ENCODE measurements around the gene GPR3. TPM values are rescaled to one million over a fixed set of nuclear protein-coding genes. Genes with fewer than 3 reads are reported as not detected.

The GPR3 gene
- total RNA-seq, 1 donor from 2014 or later = 0.86 TPM

DNA sequence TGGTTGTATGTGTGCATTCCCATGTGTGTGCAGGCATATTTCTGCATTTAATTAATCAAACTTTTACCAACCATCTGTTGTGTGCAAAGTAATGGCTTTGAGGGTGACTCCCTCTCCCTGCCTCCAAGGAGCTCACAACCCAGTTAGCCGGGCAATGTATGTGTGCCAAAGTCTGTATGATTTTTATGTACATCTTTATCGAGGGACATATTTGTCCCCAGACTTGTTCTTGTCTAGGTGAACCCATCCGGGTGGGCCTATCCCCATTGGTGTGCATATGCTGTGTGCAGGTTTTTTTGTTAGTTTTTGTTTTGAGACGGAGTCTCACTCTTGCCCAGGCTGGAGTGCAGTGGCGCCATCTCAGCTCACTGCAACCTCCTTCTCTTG lies 48.8 kb upstream of the GPR3 start:
- no peaks in the 10 kb centered on the region for H3K9me3 ChIP-seq (ENCODE audit: insufficient read depth, low read depth, low read length)
- no peak overlapping the region for H3K4me2 ChIP-seq (ENCODE audit: low read length)
- no peaks in the 10 kb centered on the region for H3K36me3 ChIP-seq (ENCODE audit: insufficient read depth, low read length)
- peaks cover 16% of the 10 kb centered on the region for H3K4me1 ChIP-seq (ENCODE audit: insufficient read depth, low read length)
- no peak for DNase-seq (ENCODE audit: low read depth)
- peaks cover 5% of the 10 kb centered on the region for H3K27me3 Mint-ChIP-seq (ENCODE audit: low read depth, unreplicated experiment)
- no peak for FAIRE-seq
- H3K27ac ChIP-seq (ENCODE audit: low read depth, low read length) = no peak overlapping the region
- no peak for TF ChIP-seq EZH2 (IDR thresholded peaks at IDR 0.05; ENCODE audit: insufficient read depth, low read length)
- TF ChIP-seq, protein P1, sequence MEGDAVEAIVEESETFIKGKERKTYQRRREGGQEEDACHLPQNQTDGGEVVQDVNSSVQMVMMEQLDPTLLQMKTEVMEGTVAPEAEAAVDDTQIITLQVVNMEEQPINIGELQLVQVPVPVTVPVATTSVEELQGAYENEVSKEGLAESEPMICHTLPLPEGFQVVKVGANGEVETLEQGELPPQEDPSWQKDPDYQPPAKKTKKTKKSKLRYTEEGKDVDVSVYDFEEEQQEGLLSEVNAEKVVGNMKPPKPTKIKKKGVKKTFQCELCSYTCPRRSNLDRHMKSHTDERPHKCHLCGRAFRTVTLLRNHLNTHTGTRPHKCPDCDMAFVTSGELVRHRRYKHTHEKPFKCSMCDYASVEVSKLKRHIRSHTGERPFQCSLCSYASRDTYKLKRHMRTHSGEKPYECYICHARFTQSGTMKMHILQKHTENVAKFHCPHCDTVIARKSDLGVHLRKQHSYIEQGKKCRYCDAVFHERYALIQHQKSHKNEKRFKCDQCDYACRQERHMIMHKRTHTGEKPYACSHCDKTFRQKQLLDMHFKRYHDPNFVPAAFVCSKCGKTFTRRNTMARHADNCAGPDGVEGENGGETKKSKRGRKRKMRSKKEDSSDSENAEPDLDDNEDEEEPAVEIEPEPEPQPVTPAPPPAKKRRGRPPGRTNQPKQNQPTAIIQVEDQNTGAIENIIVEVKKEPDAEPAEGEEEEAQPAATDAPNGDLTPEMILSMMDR (IDR thresholded peaks at IDR 0.05; ENCODE audit: insufficient read depth, low read depth, low read length) = no peak
- H2AFZ ChIP-seq (ENCODE audit: low read depth, low read length) = no peak overlapping the region
- no peak overlapping the region for H3K9ac ChIP-seq (ENCODE audit: low read length)
- no peaks in the 10 kb centered on the region for H4K20me1 ChIP-seq (ENCODE audit: insufficient read depth, low read length)
- no peak overlapping the region for H3K27ac Mint-ChIP-seq (ENCODE audit: unreplicated experiment)
- H3K4me3 ChIP-seq (ENCODE audit: insufficient read depth, low read depth, low read length) = no peak overlapping the region
- H3K9me3 Mint-ChIP-seq (ENCODE audit: unreplicated experiment) = no peaks in the 10 kb centered on the region
- H3K27me3 ChIP-seq (ENCODE audit: insufficient read depth, low read length) = no peaks in the 10 kb centered on the region
- peak overlapping the region; percentile 57 for H3K4me3 Mint-ChIP-seq (ENCODE audit: unreplicated experiment)
- peaks cover 6% of the 10 kb centered on the region for H3K36me3 Mint-ChIP-seq (ENCODE audit: low read depth, unreplicated experiment)
- H3K4me1 Mint-ChIP-seq (ENCODE audit: low read depth, unreplicated experiment) = peaks cover 35% of the 10 kb centered on the region
- H3K79me2 ChIP-seq (ENCODE audit: insufficient read depth, low read length) = no peaks in the 10 kb centered on the region

DNA sequence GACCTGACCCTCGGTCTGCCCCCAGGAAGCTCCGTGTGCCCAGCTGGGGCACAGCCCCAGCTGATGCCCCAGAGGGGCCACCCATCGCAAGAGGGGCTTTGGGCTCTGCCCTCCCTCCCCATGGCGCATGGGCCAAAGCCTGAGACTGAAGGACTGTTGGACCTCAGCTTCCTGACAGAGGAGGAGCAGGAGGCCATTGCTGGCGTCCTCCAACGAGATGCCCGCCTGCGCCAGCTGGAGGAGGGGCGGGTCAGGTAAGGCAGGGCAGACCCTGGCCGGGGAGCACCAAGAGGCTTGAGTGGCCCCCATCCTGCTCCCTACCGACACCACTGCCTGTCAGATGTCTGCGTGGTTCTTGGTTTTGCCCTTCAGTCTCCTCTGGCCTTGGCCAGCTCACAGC lies 47.1 kb upstream of the GPR3 start:
- peaks cover 5% of the 10 kb centered on the region for H3K27me3 Mint-ChIP-seq (ENCODE audit: low read depth, unreplicated experiment)
- no peak overlapping the region for H3K4me3 Mint-ChIP-seq (ENCODE audit: unreplicated experiment)
- no peaks in the 10 kb centered on the region for H3K79me2 ChIP-seq (ENCODE audit: insufficient read depth, low read length)

GRCh38 chr1:27346357-27346756 lies 46.1 kb upstream of the GPR3 start:
- no peaks in the 10 kb centered on the region for H3K36me3 ChIP-seq (ENCODE audit: insufficient read depth, low read length)
- TF ChIP-seq EZH2 (IDR thresholded peaks at IDR 0.05; ENCODE audit: insufficient read depth, low read length) = no peak
- TF ChIP-seq, protein P1 (IDR thresholded peaks at IDR 0.05; ENCODE audit: insufficient read depth, low read depth, low read length) = no peak
- H3K4me1 ChIP-seq (ENCODE audit: insufficient read depth, low read length) = peaks cover 25% of the 10 kb centered on the region
- DNase-seq (ENCODE audit: low read depth) (no peak), FAIRE-seq (no peak)
- Mint-ChIP-seq H3K4me1 (ENCODE audit: low read depth, unreplicated experiment) (peaks cover 20% of the 10 kb centered on the region), H3K4me3 (ENCODE audit: unreplicated experiment) (no peak overlapping the region), H3K27ac (ENCODE audit: unreplicated experiment) (no peak overlapping the region), H3K36me3 (ENCODE audit: low read depth, unreplicated experiment) (peaks cover 6% of the 10 kb centered on the region), H3K9me3 (ENCODE audit: unreplicated experiment) (no peaks in the 10 kb centered on the region), H3K27me3 (ENCODE audit: low read depth, unreplicated experiment) (peaks cover 5% of the 10 kb centered on the region)
- no peaks in the 10 kb centered on the region for H3K79me2 ChIP-seq (ENCODE audit: insufficient read depth, low read length)
- H2AFZ ChIP-seq (ENCODE audit: low read depth, low read length) = no peak overlapping the region
- H3K9ac ChIP-seq (ENCODE audit: low read length) = no peak overlapping the region
- H3K9me3 ChIP-seq (ENCODE audit: insufficient read depth, low read depth, low read length) = no peaks in the 10 kb centered on the region
- no peak overlapping the region for H3K4me2 ChIP-seq (ENCODE audit: low read length)
- no peak overlapping the region for H3K27ac ChIP-seq (ENCODE audit: low read depth, low read length)
- H3K27me3 ChIP-seq (ENCODE audit: insufficient read depth, low read length) = peaks cover 5% of the 10 kb centered on the region
- no peak overlapping the region for H3K4me3 ChIP-seq (ENCODE audit: insufficient read depth, low read depth, low read length)
- no peaks in the 10 kb centered on the region for H4K20me1 ChIP-seq (ENCODE audit: insufficient read depth, low read length)

More for the DNA sequence above, 47.1 kb upstream of the GPR3 start:
- DNase-seq (ENCODE audit: low read depth) = no peak
- Histone ChIP-seq H2AFZ (ENCODE audit: low read depth, low read length) (no peak overlapping the region), H3K4me2 (ENCODE audit: low read length) (no peak overlapping the region), H3K9ac (ENCODE audit: low read length) (no peak overlapping the region), H4K20me1 (ENCODE audit: insufficient read depth, low read length) (no peaks in the 10 kb centered on the region), H3K4me1 (ENCODE audit: insufficient read depth, low read length) (peaks cover 25% of the 10 kb centered on the region), H3K36me3 (ENCODE audit: insufficient read depth, low read length) (no peaks in the 10 kb centered on the region), H3K4me3 (ENCODE audit: insufficient read depth, low read depth, low read length) (no peak overlapping the region), H3K27ac (ENCODE audit: low read depth, low read length) (no peak overlapping the region), H3K9me3 (ENCODE audit: insufficient read depth, low read depth, low read length) (no peaks in the 10 kb centered on the region), H3K27me3 (ENCODE audit: insufficient read depth, low read length) (peaks cover 2% of the 10 kb centered on the region)
- H3K36me3 Mint-ChIP-seq (ENCODE audit: low read depth, unreplicated experiment) = peaks cover 6% of the 10 kb centered on the region
- no peaks in the 10 kb centered on the region for H3K9me3 Mint-ChIP-seq (ENCODE audit: unreplicated experiment)
- H3K4me1 Mint-ChIP-seq (ENCODE audit: low read depth, unreplicated experiment) = peaks cover 27% of the 10 kb centered on the region
- FAIRE-seq = no peak
- TF ChIP-seq EZH2 (IDR thresholded peaks at IDR 0.05; ENCODE audit: insufficient read depth, low read length) = no peak
- TF ChIP-seq, protein P1 (IDR thresholded peaks at IDR 0.05; ENCODE audit: insufficient read depth, low read depth, low read length) = no peak
- H3K27ac Mint-ChIP-seq (ENCODE audit: unreplicated experiment) = no peak overlapping the region
